ENCODE measurements around the gene ADGRE3.

The ADGRE3 gene

GRCh38 chr19:14703833-14704232, 29.2 kb upstream of the ADGRE3 start:
- TF ChIP-seq CTCF (IDR thresholded peaks at IDR 0.05; ENCODE audit: borderline replicate concordance, insufficient read depth, low read depth, low read length) = no peak

GRCh38 chr19:14700711-14701375, 26.2 kb upstream of the ADGRE3 start:
- no peak overlapping the region for H3K4me3 ChIP-seq (ENCODE audit: low read depth, low read length)
- no peak for TF ChIP-seq CTCF (IDR thresholded peaks at IDR 0.05; ENCODE audit: borderline replicate concordance, insufficient read depth, low read depth, low read length)

More at GRCh38 chr19:14703833-14704232, 29.2 kb upstream of the ADGRE3 start:
- no peak overlapping the region for H3K4me3 ChIP-seq (ENCODE audit: low read depth, low read length)

GRCh38 chr19:14699641-14700040, 25.0 kb upstream of the ADGRE3 start:
- no peak for TF ChIP-seq CTCF (IDR thresholded peaks at IDR 0.05; ENCODE audit: borderline replicate concordance, insufficient read depth, low read depth, low read length)
- H3K4me3 ChIP-seq (ENCODE audit: low read depth, low read length) = no peak overlapping the region

GRCh38 chr19:14695471-14695870, 20.8 kb upstream of the ADGRE3 start:
- H3K4me3 ChIP-seq (ENCODE audit: low read depth, low read length) = no peak overlapping the region
- TF ChIP-seq CTCF (IDR thresholded peaks at IDR 0.05; ENCODE audit: borderline replicate concordance, insufficient read depth, low read depth, low read length) = no peak

DNA sequence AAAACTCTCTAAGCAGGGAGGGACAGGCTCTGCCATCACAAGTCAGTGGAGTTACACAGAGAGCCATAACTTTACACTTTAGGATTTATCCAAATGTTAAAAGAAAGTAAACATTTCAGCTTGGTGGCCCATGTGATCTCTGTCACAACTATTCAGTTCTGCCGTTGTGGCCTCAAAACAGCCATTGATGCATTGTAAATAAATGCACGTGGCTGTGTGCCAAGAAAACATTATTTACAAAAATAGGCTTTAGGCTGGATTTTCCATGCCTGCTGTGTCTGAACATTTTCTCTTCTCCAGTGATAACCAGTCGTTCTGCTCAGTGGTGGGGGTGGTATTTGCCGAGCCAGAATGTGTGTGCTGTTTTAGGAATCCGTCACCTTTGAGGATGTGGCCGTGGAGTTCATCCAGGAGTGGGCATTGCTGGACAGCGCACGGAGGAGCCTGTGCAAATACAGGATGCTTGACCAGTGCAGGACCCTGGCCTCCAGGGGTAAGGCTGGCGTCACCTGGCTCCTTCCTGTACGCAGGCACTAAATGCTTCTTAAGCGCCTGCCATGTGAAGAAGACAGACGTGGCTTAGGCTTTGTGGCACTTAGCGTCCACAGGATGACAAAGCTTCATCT, 20.1 kb upstream of the ADGRE3 start:
- TF ChIP-seq CTCF (IDR thresholded peaks at IDR 0.05; ENCODE audit: borderline replicate concordance, insufficient read depth, low read depth, low read length) = no peak
- no peak overlapping the region for H3K4me3 ChIP-seq (ENCODE audit: low read depth, low read length)

DNA sequence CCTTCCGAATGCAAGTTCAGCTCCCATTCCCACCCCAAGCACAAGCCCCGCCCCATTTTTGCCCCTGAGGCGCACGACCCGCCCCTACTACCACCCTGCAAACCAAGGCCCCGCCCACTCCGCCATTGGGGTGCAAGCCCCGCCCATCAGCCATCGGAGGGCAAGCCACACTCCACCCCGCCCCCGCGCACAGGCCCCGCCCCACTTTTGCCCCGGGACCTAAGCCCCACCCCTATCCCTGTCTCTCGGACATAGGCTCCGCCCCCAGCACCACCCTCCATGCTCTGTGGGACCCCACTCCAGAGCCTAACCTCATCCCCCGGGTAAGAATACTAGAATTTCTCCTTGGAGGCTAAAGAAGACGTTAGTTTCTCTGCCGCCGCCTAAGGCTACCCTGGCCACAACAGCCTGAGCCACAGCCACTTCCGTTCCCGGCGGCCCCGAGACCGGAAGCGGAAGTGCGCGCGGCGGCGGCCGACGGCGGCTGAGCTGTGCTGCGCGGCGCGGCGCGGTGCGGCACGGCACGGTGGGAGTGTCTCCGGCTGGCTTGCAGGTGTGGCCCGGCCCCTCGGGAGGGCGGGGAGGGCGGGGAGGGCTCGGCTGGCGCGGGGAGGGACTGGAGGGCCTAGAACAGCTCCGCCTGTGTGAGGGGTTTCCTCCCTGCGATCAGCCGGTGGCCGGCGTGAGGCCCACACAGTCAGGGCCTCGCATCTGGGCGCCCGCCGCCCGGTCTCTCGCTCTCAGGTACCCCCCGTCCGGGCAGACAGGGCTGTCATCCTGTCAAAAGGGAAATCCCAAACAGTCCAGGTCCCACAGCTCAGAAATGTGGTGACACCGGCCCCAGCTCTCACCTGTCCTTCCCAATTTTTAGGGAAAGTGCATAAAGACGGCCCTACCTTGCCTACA, 15.2 kb upstream of the ADGRE3 start, which contains the start of gene ZNF333:
TSS of gene ZNF333 (plus strand) at position 451 of the 906 bp plus-strand sequence. CDS start 3,444 bp downstream, outside the sequence.
- H3K4me3 ChIP-seq (ENCODE audit: low read depth, low read length) = peak within 1 kb of the TSS; percentile 84
- no peak for TF ChIP-seq CTCF (IDR thresholded peaks at IDR 0.05; ENCODE audit: borderline replicate concordance, insufficient read depth, low read depth, low read length)
